Ascending aorta (tissue), 2 donors: ENCODE results near the gene HJURP. TPM values are rescaled to one million over a fixed set of nuclear protein-coding genes. Genes with fewer than 3 reads are reported as not detected.

Experiments used
- DNase-seq, 2 donors: peaks; one replicate each; pipeline ENCODE4 v3.0.0-alpha.2; 2019; ENCODE audit warnings: low spot score in 2 of 2
- H3K27ac ChIP-seq, 2 donors: fragments of 200-600 bp; sonication (generic); one replicate each; pipeline ENCODE4 v1.5.1; 2016 to 2017; ENCODE audit warnings: mild to moderate bottlenecking in 1 of 2
- H3K27me3 ChIP-seq: fragments of 200-600 bp; sonication (generic); one replicate; pipeline ENCODE4 v1.5.1; 2017
- H3K36me3 ChIP-seq, 2 donors: fragments of 200-600 bp; sonication (generic); one replicate each; pipeline ENCODE4 v1.5.1; 2016
- H3K4me1 ChIP-seq, 2 donors: fragments of 200-600 bp; sonication (generic); one replicate each; pipeline ENCODE4 v1.5.1; 2016 to 2017; ENCODE audit warnings: mild to moderate bottlenecking in 1 of 2
- H3K4me3 ChIP-seq, 2 donors: fragments of 200-600 bp; sonication (generic); one replicate each; pipeline ENCODE4 v1.5.1; 2016 to 2017; ENCODE audit warnings: mild to moderate bottlenecking in 1 of 2
- H3K9me3 ChIP-seq, 2 donors: fragments of 200-600 bp; sonication (generic); one replicate each; pipeline ENCODE4 v1.5.1; 2016
- intact Hi-C: fragments of 100-400 bp; cut with DNase I; formaldehyde crosslinking; loops from one replicate; pipeline ENCODE4 v1.15.1; 2023
- total RNA-seq: library from RNA; depleted of rRNA; stranded (reverse); fragments of >200 nt; gene quantifications from one replicate; pipeline ENCODE4 v1.1.0, GENCODE V29; 2016
- TF ChIP-seq, protein P1 (sequence below), 3 experiments: fragments of 200-600 bp in 2 of 3; fragments of 450-650 bp in 1 of 3; sonication (generic) in 2 of 3; IDR thresholded peaks; one replicate each; pipeline ENCODE4 v1.5.1; 2016 to 2019; ENCODE audit warnings: antibody characterized with exemption in 3 of 3, mild to moderate bottlenecking in 1 of 3, moderate library complexity in 1 of 3

Gene HJURP
- total RNA-seq, 1 donor from 2014 or later, result not detected

GRCh38 chr2:233862261-233862768 is 8.0 kb upstream of the HJURP start:
- TF ChIP-seq, protein P1, sequence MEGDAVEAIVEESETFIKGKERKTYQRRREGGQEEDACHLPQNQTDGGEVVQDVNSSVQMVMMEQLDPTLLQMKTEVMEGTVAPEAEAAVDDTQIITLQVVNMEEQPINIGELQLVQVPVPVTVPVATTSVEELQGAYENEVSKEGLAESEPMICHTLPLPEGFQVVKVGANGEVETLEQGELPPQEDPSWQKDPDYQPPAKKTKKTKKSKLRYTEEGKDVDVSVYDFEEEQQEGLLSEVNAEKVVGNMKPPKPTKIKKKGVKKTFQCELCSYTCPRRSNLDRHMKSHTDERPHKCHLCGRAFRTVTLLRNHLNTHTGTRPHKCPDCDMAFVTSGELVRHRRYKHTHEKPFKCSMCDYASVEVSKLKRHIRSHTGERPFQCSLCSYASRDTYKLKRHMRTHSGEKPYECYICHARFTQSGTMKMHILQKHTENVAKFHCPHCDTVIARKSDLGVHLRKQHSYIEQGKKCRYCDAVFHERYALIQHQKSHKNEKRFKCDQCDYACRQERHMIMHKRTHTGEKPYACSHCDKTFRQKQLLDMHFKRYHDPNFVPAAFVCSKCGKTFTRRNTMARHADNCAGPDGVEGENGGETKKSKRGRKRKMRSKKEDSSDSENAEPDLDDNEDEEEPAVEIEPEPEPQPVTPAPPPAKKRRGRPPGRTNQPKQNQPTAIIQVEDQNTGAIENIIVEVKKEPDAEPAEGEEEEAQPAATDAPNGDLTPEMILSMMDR (IDR thresholded peaks at IDR 0.05), result no peak
- H3K9me3 ChIP-seq, result no peaks in the 10 kb centered on the region
- H3K27ac ChIP-seq, result no peak overlapping the region
- DNase-seq, result no peak
- H3K4me3 ChIP-seq, result no peak overlapping the region
- H3K4me1 ChIP-seq, result no peaks in the 10 kb centered on the region
- H3K27me3 ChIP-seq, result no peaks in the 10 kb centered on the region
- no peaks in the 10 kb centered on the region for H3K36me3 ChIP-seq
- intact Hi-C loops, result no loop called here

DNA sequence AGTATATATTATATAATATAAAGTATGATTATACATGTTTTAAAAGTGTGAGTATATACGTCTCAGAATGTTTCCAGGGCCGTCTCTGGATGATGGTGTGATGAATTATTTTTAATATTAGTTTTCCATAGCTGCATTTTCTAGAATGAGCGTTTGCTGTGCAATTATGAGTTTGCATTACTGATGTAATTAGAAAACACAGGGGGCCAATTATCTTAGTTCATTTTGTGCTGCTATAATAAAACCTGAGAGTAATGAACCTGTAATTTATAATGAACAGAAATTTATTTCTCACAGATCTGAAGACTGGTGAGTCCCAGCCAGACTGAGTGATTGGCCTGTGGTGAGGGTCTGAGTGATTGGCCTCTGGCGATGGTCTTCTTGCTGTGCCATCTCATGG is 4.0 kb upstream of the HJURP start:
- no peak for DNase-seq
- intact Hi-C loops, result no loop called here
- Histone ChIP-seq H3K4me3 (no peak overlapping the region), H3K27me3 (no peaks in the 10 kb centered on the region), H3K9me3 (no peaks in the 10 kb centered on the region), H3K4me1 (peaks cover 0 to 7% of the 10 kb centered on the region in 2 donors), H3K36me3 (no peaks in the 10 kb centered on the region), H3K27ac (no peak overlapping the region)
- TF ChIP-seq, protein P1 (IDR thresholded peaks at IDR 0.05), result no peak

DNA sequence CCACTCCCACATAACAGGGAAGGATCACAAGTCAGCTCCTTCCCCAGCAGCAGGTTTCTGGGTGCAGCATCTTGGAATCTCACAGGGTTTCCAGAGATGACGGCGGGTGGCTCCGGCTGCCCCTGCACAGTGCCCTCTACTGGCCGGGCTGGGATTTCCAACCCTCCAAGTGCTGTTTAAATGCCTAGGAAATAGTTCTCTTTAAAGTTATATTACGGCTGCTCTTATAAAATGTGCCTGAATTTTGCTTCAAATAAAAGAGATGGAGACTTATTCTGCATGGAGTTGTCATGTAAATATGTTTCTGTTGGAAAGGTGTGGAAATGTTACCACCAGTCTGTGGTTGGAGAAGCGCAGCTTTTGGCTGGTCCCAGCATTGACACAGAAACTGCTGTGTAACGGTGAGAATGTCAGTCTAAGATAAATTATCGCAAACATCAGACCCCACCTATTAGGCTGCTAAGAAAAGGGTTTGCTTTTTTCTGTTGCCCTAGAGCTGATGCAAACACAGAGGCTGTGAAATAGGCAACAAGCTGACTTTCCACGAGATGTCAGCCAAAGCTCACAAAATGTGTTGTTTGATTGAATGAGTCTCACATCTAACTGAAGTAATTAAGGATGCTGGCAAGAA is 3.3 kb upstream of the HJURP start:
- no peaks in the 10 kb centered on the region for H3K27me3 ChIP-seq
- TF ChIP-seq, protein P1 (IDR thresholded peaks at IDR 0.05), result peak in 1 of 3 experiments; percentile 36
- no peaks in the 10 kb centered on the region for H3K9me3 ChIP-seq
- no peak for DNase-seq
- H3K4me3 ChIP-seq, result no peak overlapping the region
- no peak overlapping the region for H3K27ac ChIP-seq
- intact Hi-C loops, result no loop called here
- H3K36me3 ChIP-seq, result no peaks in the 10 kb centered on the region
- peaks cover 0 to 7% of the 10 kb centered on the region in 2 donors for H3K4me1 ChIP-seq

- H3K4me3 ChIP-seq, result no peak overlapping the region
- H3K4me1 ChIP-seq, result peaks cover 0 to 7% of the 10 kb centered on the region in 2 donors
- H3K27ac ChIP-seq, result no peak overlapping the region
- H3K9me3 ChIP-seq, result no peaks in the 10 kb centered on the region
- intact Hi-C loops, result no loop called here
- H3K27me3 ChIP-seq, result no peaks in the 10 kb centered on the region
- DNase-seq, result no peak
- TF ChIP-seq, protein P1 (IDR thresholded peaks at IDR 0.05), result no peak
- H3K36me3 ChIP-seq, result no peaks in the 10 kb centered on the region
Measured at GRCh38 chr2:233856184-233856583, 1.8 kb upstream of the HJURP start.

DNA sequence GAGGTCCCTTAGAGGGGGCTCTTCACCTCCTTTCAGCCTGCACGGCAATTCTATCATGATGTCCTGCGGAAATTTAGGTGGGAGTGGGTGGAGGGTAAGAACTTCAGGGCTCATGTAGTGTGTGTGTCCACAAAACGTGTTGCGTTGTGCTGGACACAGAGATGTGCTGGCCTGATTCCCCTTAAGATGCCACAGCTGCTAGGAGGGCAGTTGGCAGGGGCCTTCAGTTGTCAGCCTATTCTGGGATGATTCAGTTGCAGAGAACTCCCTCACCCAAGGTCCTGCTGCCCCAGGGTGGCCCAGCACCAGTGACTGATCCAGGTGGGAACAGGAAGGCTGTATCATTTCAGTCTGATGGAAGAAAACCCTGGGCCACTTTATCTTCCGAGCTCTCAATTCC is 1.0 kb upstream of the HJURP start:
- Histone ChIP-seq H3K27me3 (no peaks in the 10 kb centered on the region), H3K4me1 (peaks cover 0 to 7% of the 10 kb centered on the region in 2 donors), H3K36me3 (no peaks in the 10 kb centered on the region), H3K9me3 (no peaks in the 10 kb centered on the region), H3K27ac (peak overlapping the region in 1 of 2 donors; percentile 29), H3K4me3 (no peak overlapping the region)
- intact Hi-C loops, result no loop called here
- TF ChIP-seq, protein P1 (IDR thresholded peaks at IDR 0.05), result no peak
- DNase-seq, result no peak
